Measurements from ENCODE around the gene XKR8.
"Not testable (repeated sequence)": the region's sequence is repeated elsewhere in the genome, so short reads cannot be mapped to it uniquely, and the experiment has no call there.

The XKR8 gene

GRCh38 chr1:27990920-27991537 is 31.3 kb downstream of the XKR8 start:
- DNase-seq (ENCODE audit: insufficient read length, low spot score) (no peak), FAIRE-seq (no peak)
- TF ChIP-seq POLR2A (IDR thresholded peaks at IDR 0.05; ENCODE audit: low read depth, low read length) = no peak

- no peak for TF ChIP-seq POLR2A (IDR thresholded peaks at IDR 0.05; ENCODE audit: low read depth, low read length)
- no peak for DNase-seq (ENCODE audit: insufficient read length, low spot score)
- FAIRE-seq = no peak
Measured at GRCh38 chr1:27992276-27992675, 32.5 kb downstream of the XKR8 start.

GRCh38 chr1:27993241-27993640 is 33.5 kb downstream of the XKR8 start:
- TF ChIP-seq POLR2A (IDR thresholded peaks at IDR 0.05; ENCODE audit: low read depth, low read length) = no peak
- FAIRE-seq (no peak), DNase-seq (ENCODE audit: insufficient read length, low spot score) (no peak)

- FAIRE-seq (no peak), DNase-seq (ENCODE audit: insufficient read length, low spot score) (no peak)
- TF ChIP-seq POLR2A (IDR thresholded peaks at IDR 0.05; ENCODE audit: low read depth, low read length) = no peak
Measured at GRCh38 chr1:27994060-27994459, 34.3 kb downstream of the XKR8 start.

GRCh38 chr1:27994526-27994925 is 34.8 kb downstream of the XKR8 start:
- not testable (repeated sequence) for FAIRE-seq; DNase-seq (ENCODE audit: insufficient read length, low spot score)

- no peak for FAIRE-seq
- no peak for DNase-seq (ENCODE audit: insufficient read length, low spot score)
- TF ChIP-seq POLR2A (IDR thresholded peaks at IDR 0.05; ENCODE audit: low read depth, low read length) = no peak
Measured at GRCh38 chr1:27999055-27999454, 39.3 kb downstream of the XKR8 start.

- FAIRE-seq (no peak), DNase-seq (ENCODE audit: insufficient read length, low spot score) (no peak)
- TF ChIP-seq POLR2A (IDR thresholded peaks at IDR 0.05; ENCODE audit: low read depth, low read length) = no peak
Measured at GRCh38 chr1:28002600-28002999, 42.8 kb downstream of the XKR8 start.

- DNase-seq (ENCODE audit: insufficient read length, low spot score); FAIRE-seq: not testable (repeated sequence)
Measured at GRCh38 chr1:28003117-28003516, 43.3 kb downstream of the XKR8 start.

GRCh38 chr1:28010969-28011368 is 51.2 kb downstream of the XKR8 start:
- no peak for DNase-seq (ENCODE audit: insufficient read length, low spot score)
- TF ChIP-seq POLR2A (IDR thresholded peaks at IDR 0.05; ENCODE audit: low read depth, low read length) = no peak
- FAIRE-seq = peak; percentile 41
